Caco-2 (cell line): ENCODE measurements around the gene ATP5MK. TPM values are rescaled to one million over a fixed set of nuclear protein-coding genes. Genes with fewer than 3 reads are reported as not detected.
"Not testable (repeated sequence)": the region's sequence is repeated elsewhere in the genome, so short reads cannot be mapped to it uniquely, and the experiment has no call there.

Experiments used
- BruUV-seq: library from RNA; stranded (reverse); fragments of 400-500 nt; replicated peaks from 2 replicates; lab custom pipeline; 2021; lab: Mats Ljungman, UMichigan
- CTCF ChIA-PET: fragments of 300-600 bp; sonication (Branson Sonifier 250); formaldehyde crosslinking; loops from one replicate; lab custom pipeline; 2022; ENCODE audit warnings: antibody characterized with exemption; lab: Charles Lee
- POLR2A ChIA-PET: fragments of 300-600 bp; sonication (Branson Sonifier 250); formaldehyde crosslinking; loops from one replicate; lab custom pipeline; 2022; ENCODE audit warnings: antibody characterized with exemption; lab: Charles Lee
- DNase-seq, 2 experiments: peaks; one replicate each; pipeline versions ENCODE4 v3.0.0 to v3.0.0-alpha.2; 2020 to 2022
- H3K27me3 ChIP-seq: replicated peaks from 2 replicates; pipeline ENCODE4 v1.6.0; 2011; ENCODE audit warnings: low read length; ENCODE audit not compliant: control insufficient read depth, insufficient read depth
- H3K36me3 ChIP-seq: 2 replicates; pipeline ENCODE4 v1.5.1; 2011; ENCODE audit warnings: low read length; ENCODE audit not compliant: control insufficient read depth, insufficient read depth
- H3K4me1 ChIP-seq: fragments of 250-450 bp; sonication (Bioruptor Pico); 2 replicates; pipeline ENCODE4 v1.5.1; 2020; ENCODE audit warnings: mild to moderate bottlenecking
- H3K4me3 ChIP-seq: 2 replicates; pipeline ENCODE4 v1.5.1; 2011; ENCODE audit warnings: low read depth, mild to moderate bottlenecking, control low read depth, low read length
- H3K9me3 ChIP-seq: fragments of 250-450 bp; sonication (Bioruptor Pico); 2 replicates; pipeline ENCODE4 v1.5.1; 2020; ENCODE audit warnings: mild to moderate bottlenecking, moderate library complexity
- H3K27ac Mint-ChIP-seq: one replicate; pipeline ENCODE4 v1.8.0; 2022; ENCODE audit warnings: mixed read lengths; ENCODE audit not compliant: unreplicated experiment
- H3K27me3 Mint-ChIP-seq: one replicate; pipeline ENCODE4 v1.8.0; 2022; ENCODE audit warnings: mixed read lengths; ENCODE audit not compliant: insufficient read depth, unreplicated experiment
- H3K36me3 Mint-ChIP-seq: one replicate; pipeline ENCODE4 v1.8.0; 2022; ENCODE audit warnings: mild to moderate bottlenecking, mixed read lengths; ENCODE audit not compliant: insufficient read depth, unreplicated experiment
- H3K4me1 Mint-ChIP-seq: one replicate; pipeline ENCODE4 v1.8.0; 2022; ENCODE audit warnings: low read depth, mixed read lengths; ENCODE audit not compliant: unreplicated experiment
- H3K4me3 Mint-ChIP-seq: one replicate; pipeline ENCODE4 v1.8.0; 2022; ENCODE audit warnings: mild to moderate bottlenecking, moderate library complexity, mixed read lengths; ENCODE audit not compliant: unreplicated experiment
- H3K9me3 Mint-ChIP-seq: one replicate; pipeline ENCODE4 v1.8.0; 2022; ENCODE audit warnings: mixed read lengths; ENCODE audit not compliant: unreplicated experiment
- CTCF ChIP-seq, 2 experiments: fragments of 200-600 bp in 1 of 2; IDR thresholded peaks; 1 replicate in 1 of 2; 2 replicates in 1 of 2; pipeline versions ENCODE4 v1.5.1 to v1.8.0; 2011 to 2022; ENCODE audit warnings: antibody characterized with exemption in 1 of 2, control low read depth in 1 of 2, inconsistent platforms in 1 of 2, low read depth in 1 of 2, low read length in 1 of 2, mild to moderate bottlenecking in 1 of 2, moderate library complexity in 1 of 2; ENCODE audit not compliant: insufficient read depth in 1 of 2, severe bottlenecking in 1 of 2, unreplicated experiment in 1 of 2
- intact Hi-C: fragments of 100-400 bp; cut with micrococcal nuclease; formaldehyde crosslinking; loops from one replicate; pipeline ENCODE4 v1.10.0; 2022; ENCODE audit not compliant: unreplicated experiment
- total RNA-seq: library from RNA; stranded (reverse); gene quantifications from 2 replicates; pipeline ENCODE4 v1.2.3, GENCODE V29; 2022

ATP5MK gene
- total RNA-seq, 1 experiment from 2014 or later: 340 TPM

- Mint-ChIP-seq H3K36me3 (peaks cover 21% of the 10 kb centered on the region), H3K9me3 (no peaks in the 10 kb centered on the region), H3K27me3 (no peaks in the 10 kb centered on the region), H3K27ac (no peak overlapping the region), H3K4me3 (no peak overlapping the region), H3K4me1 (no peaks in the 10 kb centered on the region)
- intact Hi-C loops: no loop called here
- BruUV-seq: no TSS peak
- no peaks in the 10 kb centered on the region for H3K27me3 ChIP-seq
- H3K4me1 ChIP-seq: 0 out of 2 replicates have a peak, but pooled peaks cover 6% of the 10 kb centered on the region
- CTCF ChIA-PET: no interaction called here
- no peaks in the 10 kb centered on the region for H3K9me3 ChIP-seq
- POLR2A ChIA-PET: no interaction called here
- H3K4me3 ChIP-seq: no peak overlapping the region
- H3K36me3 ChIP-seq: no peaks in the 10 kb centered on the region
- DNase-seq: no peak
- TF ChIP-seq CTCF (IDR thresholded peaks at IDR 0.05; ENCODE audit: insufficient read depth in 1 of 2, low read depth in 1 of 2, low read length in 1 of 2, severe bottlenecking in 1 of 2, unreplicated experiment in 1 of 2): no peak
These were observed 22.7 kb downstream of the ATP5MK start for GRCh38 chr10:103373544-103373943.

- no peaks in the 10 kb centered on the region for H3K9me3 ChIP-seq
- no peaks in the 10 kb centered on the region for H3K27me3 ChIP-seq
- POLR2A ChIA-PET: interaction anchor here (1.1 to 2.7 kb wide), 3 partner anchors 18 to 28 kb away, joined by 9 to 14 read pairs (median 10); partner anchors contain the start of genes ATP5MK, PCGF6 and PDCD11
- H3K4me1 ChIP-seq: 0 out of 2 replicates have a peak, but pooled peaks cover 6% of the 10 kb centered on the region
- H3K4me3 ChIP-seq: peak within 1 kb of the TSS; percentile 82
- H3K27ac Mint-ChIP-seq: peak within 1 kb of the TSS; percentile 89
- H3K36me3 Mint-ChIP-seq: peaks cover 7% of the 10 kb centered on the region
- intact Hi-C loops: loop anchor here (1.0 to 5.0 kb wide), 3 partner anchors 17 to 451 kb away; partner anchors contain the start of genes ATP5MK, CNNM2, PCGF6 and PDCD11
- no peaks in the 10 kb centered on the region for H3K27me3 Mint-ChIP-seq
- no peaks in the 10 kb centered on the region for H3K4me1 Mint-ChIP-seq
- TF ChIP-seq CTCF (IDR thresholded peaks at IDR 0.05; ENCODE audit: insufficient read depth in 1 of 2, low read depth in 1 of 2, low read length in 1 of 2, severe bottlenecking in 1 of 2, unreplicated experiment in 1 of 2): no peak
- peak within 1 kb of the TSS; percentile 97 for H3K4me3 Mint-ChIP-seq
- no peaks in the 10 kb centered on the region for H3K36me3 ChIP-seq
- DNase-seq: peak; percentile 94 to 95
- H3K9me3 Mint-ChIP-seq: no peaks in the 10 kb centered on the region
- no TSS peak for BruUV-seq
- CTCF ChIA-PET: interaction anchor here (1.0 kb wide), 1 partner anchor 11 kb away, joined by 3 read pairs; no protein-coding TSS in a partner anchor
These were observed 28.3 kb downstream of the ATP5MK start, which contains the start of gene TAF5 for GRCh38 chr10:103367782-103368518. Gene TAF5 (plus strand): TSS chr10:103367976. CDS start chr10:103367990, 14 bp downstream.

GRCh38 chr10:103367379-103367781, 28.9 kb downstream of the ATP5MK start:
- CTCF ChIA-PET: no interaction called here
- H3K4me1 ChIP-seq: 0 out of 2 replicates have a peak, but pooled peaks cover 6% of the 10 kb centered on the region
- TSS peak; percentile 100 for BruUV-seq
- peak overlapping the region; percentile 82 for H3K4me3 ChIP-seq
- Mint-ChIP-seq H3K27me3 (no peaks in the 10 kb centered on the region), H3K4me3 (peak overlapping the region; percentile 97), H3K9me3 (no peaks in the 10 kb centered on the region), H3K27ac (peak overlapping the region; percentile 89), H3K4me1 (no peaks in the 10 kb centered on the region), H3K36me3 (peaks cover 7% of the 10 kb centered on the region)
- POLR2A ChIA-PET: interaction anchor here (0.6 to 2.7 kb wide), 3 partner anchors 17 to 782 kb away, joined by 3 to 14 read pairs (median 10); partner anchors contain the start of genes ATP5MK, PCGF6 and PDCD11
- H3K9me3 ChIP-seq: no peaks in the 10 kb centered on the region
- no peaks in the 10 kb centered on the region for H3K27me3 ChIP-seq
- peak in 1 of 2 experiments; percentile 10 for DNase-seq
- intact Hi-C loops: loop anchor here (5.0 kb wide), 1 partner anchor 450 kb away; the partner anchor contains the start of gene CNNM2
- TF ChIP-seq CTCF (IDR thresholded peaks at IDR 0.05; ENCODE audit: insufficient read depth in 1 of 2, low read depth in 1 of 2, low read length in 1 of 2, severe bottlenecking in 1 of 2, unreplicated experiment in 1 of 2): no peak
- H3K36me3 ChIP-seq: no peaks in the 10 kb centered on the region

GRCh38 chr10:103360791-103361190, 35.5 kb downstream of the ATP5MK start:
- H3K36me3 ChIP-seq, H3K27me3 Mint-ChIP-seq, H3K36me3 Mint-ChIP-seq, POLR2A ChIA-PET, H3K4me1 ChIP-seq, H3K27ac Mint-ChIP-seq, BruUV-seq, H3K4me3 ChIP-seq, H3K4me1 Mint-ChIP-seq, DNase-seq, H3K9me3 ChIP-seq, CTCF ChIA-PET, H3K9me3 Mint-ChIP-seq, H3K4me3 Mint-ChIP-seq, H3K27me3 ChIP-seq: not testable (repeated sequence)
- intact Hi-C loops: loop anchor here (1.0 kb wide), 1 partner anchor 9 kb away; the partner anchor contains the start of gene PCGF6
